ENCODE results near the gene TIMM22.

DNA sequence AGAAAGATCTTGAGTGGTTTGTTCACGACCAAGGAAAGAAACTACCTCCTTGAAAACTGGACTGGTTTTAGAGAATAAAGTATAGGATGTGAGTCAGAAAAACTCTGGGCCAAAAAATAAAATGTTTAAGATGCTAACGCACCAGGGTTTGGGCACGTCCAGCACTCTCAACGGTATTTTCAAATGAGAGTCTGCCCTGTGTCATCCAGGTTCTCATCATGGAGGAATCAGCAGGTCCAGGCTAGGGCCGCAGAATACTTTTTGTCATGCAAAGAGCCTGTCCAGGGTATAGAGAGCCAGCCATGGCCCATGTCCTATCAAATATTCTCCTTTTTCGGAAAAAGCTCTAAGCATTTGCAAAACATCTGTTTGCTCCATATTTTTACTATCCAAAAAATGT, 19.8 kb upstream of the TIMM22 start:
- TF ChIP-seq POLR2A (IDR thresholded peaks at IDR 0.05), result no peak
- TF ChIP-seq, protein P1, sequence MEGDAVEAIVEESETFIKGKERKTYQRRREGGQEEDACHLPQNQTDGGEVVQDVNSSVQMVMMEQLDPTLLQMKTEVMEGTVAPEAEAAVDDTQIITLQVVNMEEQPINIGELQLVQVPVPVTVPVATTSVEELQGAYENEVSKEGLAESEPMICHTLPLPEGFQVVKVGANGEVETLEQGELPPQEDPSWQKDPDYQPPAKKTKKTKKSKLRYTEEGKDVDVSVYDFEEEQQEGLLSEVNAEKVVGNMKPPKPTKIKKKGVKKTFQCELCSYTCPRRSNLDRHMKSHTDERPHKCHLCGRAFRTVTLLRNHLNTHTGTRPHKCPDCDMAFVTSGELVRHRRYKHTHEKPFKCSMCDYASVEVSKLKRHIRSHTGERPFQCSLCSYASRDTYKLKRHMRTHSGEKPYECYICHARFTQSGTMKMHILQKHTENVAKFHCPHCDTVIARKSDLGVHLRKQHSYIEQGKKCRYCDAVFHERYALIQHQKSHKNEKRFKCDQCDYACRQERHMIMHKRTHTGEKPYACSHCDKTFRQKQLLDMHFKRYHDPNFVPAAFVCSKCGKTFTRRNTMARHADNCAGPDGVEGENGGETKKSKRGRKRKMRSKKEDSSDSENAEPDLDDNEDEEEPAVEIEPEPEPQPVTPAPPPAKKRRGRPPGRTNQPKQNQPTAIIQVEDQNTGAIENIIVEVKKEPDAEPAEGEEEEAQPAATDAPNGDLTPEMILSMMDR (IDR thresholded peaks at IDR 0.05), result no peak
- no peak for TF ChIP-seq EP300 (IDR thresholded peaks at IDR 0.05)

All from upper lobe of left lung (tissue), 4 donors.